HepG2 (cell line): ENCODE data around the gene PSMG1. TPM values are rescaled to one million over a fixed set of nuclear protein-coding genes. Genes with fewer than 3 reads are reported as not detected.

Experiments
- ATAC-seq: fragments of 200-7000 bp; cut with Tn5 transposase; 3 replicates; pipeline ENCODE4 v1.9.1; 2020; ENCODE audit warnings: mild to moderate bottlenecking, moderate library complexity
- BruUV-seq: library from RNA; stranded (reverse); fragments of 400-500 nt; replicated peaks from 2 replicates; lab custom pipeline; 2021; lab: Mats Ljungman, UMichigan
- CTCF ChIA-PET: fragments of 300-600 bp; formaldehyde crosslinking; extraction: SDS; loops from one replicate; lab custom pipeline; 2021; ENCODE audit warnings: low total read pairs, inconsistent platforms, low intra/inter-chr PET ratio; lab: Yijun Ruan, JAX
- POLR2A ChIA-PET: fragments of 350-600 bp; sonication (Branson Sonifier 250); formaldehyde crosslinking; loops from one replicate; lab custom pipeline; 2020; ENCODE audit warnings: antibody characterized with exemption, inconsistent platforms; lab: Yijun Ruan, JAX
- DNase-seq: peaks from one replicate; pipeline ENCODE4 v3.0.0-alpha.2; 2015; ENCODE audit warnings: low spot score
- FAIRE-seq: peaks from 3 replicates; lab custom pipeline; 2011; peaks lifted over from hg19 to GRCh38; lab: Jason Lieb, UNC
- H2AFZ ChIP-seq: one replicate; pipeline ENCODE4 v1.6.1; 2011; ENCODE audit warnings: low read length, inconsistent platforms
- H3K27ac ChIP-seq: fragments of 300-600 bp; 3 replicates; pipeline ENCODE4 v1.8.0; 2011; ENCODE audit warnings: mixed run types, mild to moderate bottlenecking, mixed read lengths, low read length, inconsistent platforms; ENCODE audit not compliant: insufficient read depth; ENCODE audit errors: extremely low read length
- H3K27me3 ChIP-seq, 2 experiments: fragments of 200-600 bp in 1 of 2; 2 replicates in 1 of 2; 3 replicates in 1 of 2; pipeline versions ENCODE4 v1.6.0 to v1.8.0; 2011; ENCODE audit warnings: low read length in 2 of 2, mild to moderate bottlenecking in 2 of 2, moderate library complexity in 2 of 2, inconsistent platforms in 1 of 2; ENCODE audit not compliant: insufficient read depth in 2 of 2, control insufficient read depth in 1 of 2
- H3K36me3 ChIP-seq, 2 experiments: fragments of 200-600 bp in 1 of 2; replicated peaks in 1 of 2; 2 replicates in 1 of 2; 3 replicates in 1 of 2; pipeline versions ENCODE4 v1.5.1 to v1.8.0; 2011; ENCODE audit warnings: low read length in 2 of 2, inconsistent platforms in 1 of 2; ENCODE audit not compliant: insufficient read depth in 2 of 2, control insufficient read depth in 1 of 2
- H3K4me1 ChIP-seq: 2 replicates; pipeline ENCODE4 v1.5.1; 2012; ENCODE audit warnings: low read length, inconsistent platforms; ENCODE audit not compliant: insufficient read depth
- H3K4me2 ChIP-seq: 2 replicates; pipeline ENCODE4 v1.6.0; 2011; ENCODE audit warnings: low read depth, low read length, inconsistent platforms
- H3K4me3 ChIP-seq, 3 experiments: fragments of 200-600 bp in 1 of 3; sonication (generic), shearing (Covaris generic) in 1 of 3; replicated peaks in 1 of 3; 2 replicates each; pipeline ENCODE4 v1.5.1; 2011 to 2016; ENCODE audit warnings: low read length in 3 of 3, inconsistent platforms in 2 of 3, low read depth in 2 of 3, mild to moderate bottlenecking in 2 of 3, control low read depth in 1 of 3, mixed read lengths in 1 of 3; ENCODE audit not compliant: insufficient read depth in 1 of 3
- H3K79me2 ChIP-seq: one replicate; pipeline ENCODE4 v1.6.1; 2011; ENCODE audit warnings: low read length, inconsistent platforms; ENCODE audit not compliant: insufficient read depth
- H3K9ac ChIP-seq: 2 replicates; pipeline ENCODE4 v1.6.0; 2011; ENCODE audit warnings: mild to moderate bottlenecking, low read depth, low read length, inconsistent platforms; ENCODE audit not compliant: insufficient read depth
- H3K9me3 ChIP-seq: 2 replicates; pipeline ENCODE4 v1.5.1; 2012; ENCODE audit warnings: mild to moderate bottlenecking, low read length
- H4K20me1 ChIP-seq: 2 replicates; pipeline ENCODE4 v1.6.0; 2011; ENCODE audit warnings: inconsistent platforms, mild to moderate bottlenecking, low read length, moderate library complexity; ENCODE audit not compliant: insufficient read depth
- BHLHE40 ChIP-seq: IDR thresholded peaks from 2 replicates; pipeline ENCODE4 v1.6.1; 2011; ENCODE audit warnings: low read length, improper control_type of control experiment
- LCORL ChIP-seq, 2 experiments: fragments of 450-650 bp in 1 of 2; sonication (generic) in 1 of 2; formaldehyde crosslinking in 1 of 2; IDR thresholded peaks; 2 replicates each; pipeline versions ENCODE4 v1.5.0 to v1.6.1; 2017 to 2020; ENCODE audit warnings: antibody characterized with exemption in 1 of 2, missing genetic modification reagents in 1 of 2
- TMF1 ChIP-seq: sonication (generic); formaldehyde crosslinking; IDR thresholded peaks from 2 replicates; pipeline ENCODE4 v1.8.1; 2022; ENCODE audit warnings: low read depth, missing genetic modification reagents
- U2AF1 ChIP-seq: fragments of 200-400 bp; formaldehyde crosslinking; optimal IDR thresholded peaks from 2 replicates; pipeline ENCODE3; 2017; ENCODE audit warnings: mild to moderate bottlenecking, low read depth, low read length
- ZBTB3 ChIP-seq: sonication (generic); formaldehyde crosslinking; IDR thresholded peaks from 2 replicates; pipeline ENCODE4 v1.4.0; 2020; ENCODE audit warnings: low read depth, mild to moderate bottlenecking, moderate library complexity, missing genetic modification reagents, borderline replicate concordance
- ZNF160 ChIP-seq: sonication (generic); formaldehyde crosslinking; IDR thresholded peaks from 2 replicates; pipeline ENCODE4 v1.8.0; 2022; ENCODE audit warnings: mild to moderate bottlenecking, inconsistent platforms, missing genetic modification reagents
- ZNF224 ChIP-seq: sonication (generic); formaldehyde crosslinking; IDR thresholded peaks from 2 replicates; pipeline ENCODE4 v1.5.0; 2020; ENCODE audit warnings: mild to moderate bottlenecking, missing genetic modification reagents
- ZNF775 ChIP-seq: sonication (generic); formaldehyde crosslinking; IDR thresholded peaks from 2 replicates; pipeline ENCODE4 v1.4.0; 2020; ENCODE audit warnings: missing genetic modification reagents, mild to moderate bottlenecking, moderate library complexity, borderline replicate concordance
- WGBS: methylation state at CpG from one replicate; pipeline ENCODE4 v1.1.6; 2017; ENCODE audit warnings: low lambda C conversion rate; 5-methylcytosine and 5-hydroxymethylcytosine counted together
- in situ Hi-C: cut with HindIII; loops from 2 replicates; pipeline ENCODE4 v1.10.0; 2017; ENCODE audit warnings: low pct_unique_long_range_greater_than_20kb; ENCODE audit not compliant: extremely low pct_ligation_motif_present
- intact Hi-C: fragments of 100-400 bp; cut with micrococcal nuclease; formaldehyde crosslinking; loops from one replicate; pipeline ENCODE4 v1.10.0; 2022; ENCODE audit not compliant: unreplicated experiment
- polyA plus RNA-seq, 8 experiments: library from polyadenylated mRNA; depleted of rRNA in 3 of 8; stranded (reverse) in 7 of 8; unstranded in 1 of 8; fragments of >200 nt; fragmentation: Illumina TruSeq in 4 of 8; extraction: Trizol in 4 of 8; gene quantifications; 2 replicates each; pipeline versions ENCODE4 v1.2.1 to v1.2.3, GENCODE V29; 2011 to 2016; ENCODE audit warnings: low read depth in 4 of 8, missing spikeins in 1 of 8, mixed read lengths in 1 of 8; ENCODE audit not compliant: insufficient read depth in 1 of 8
- total RNA-seq, 5 experiments: library from RNA; depleted of rRNA; stranded (reverse); fragments of >200 nt; fragmentation: Illumina TruSeq; extraction: Trizol; gene quantifications; 2 replicates each; pipeline ENCODE4 v1.2.3, GENCODE V29; 2016; ENCODE audit warnings: low read depth in 1 of 5

PSMG1 gene
- total and polyA plus RNA-seq, 2 of the 13 experiments (the other 11 are each of a cell fraction or from before 2014, with no cell fraction given) = 63.6 to 173 TPM

- TF ChIP-seq ZBTB3 (CRISPR knock-in tag) = no peak
- TF ChIP-seq ZNF160 (CRISPR knock-in tag) = no peak
- TF ChIP-seq TMF1 (CRISPR knock-in tag) = no peak
- no peak for TF ChIP-seq BHLHE40
- no peak for TF ChIP-seq U2AF1
- TF ChIP-seq ZNF775 (CRISPR knock-in tag) = no peak
- no peak for TF ChIP-seq ZNF224 (CRISPR knock-in tag)
Measured at GRCh38 chr21:39188521-39189139, 5.4 kb upstream of the PSMG1 start (continued).

DNA sequence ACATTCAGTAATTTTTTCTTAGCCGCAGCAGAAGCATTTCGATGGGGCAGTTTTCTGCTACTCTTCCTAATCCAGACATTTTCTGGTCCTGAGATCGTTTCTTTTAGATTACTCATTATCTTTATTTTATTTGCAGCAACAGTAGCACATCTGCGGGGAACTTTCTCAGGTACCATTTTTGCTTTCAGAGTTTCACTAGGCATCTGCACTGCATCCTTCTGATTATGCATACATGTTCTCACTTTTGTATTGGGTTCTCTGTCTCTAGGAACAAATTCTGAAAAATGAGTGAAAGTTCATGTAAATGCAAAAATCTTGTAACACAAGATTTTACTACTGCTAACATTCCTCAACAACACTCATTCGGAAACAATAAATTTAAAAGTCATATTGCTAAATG lies 3.9 kb upstream of the PSMG1 start:
- Histone ChIP-seq H3K9ac (no peak overlapping the region), H3K4me1 (peaks cover 8% of the 10 kb centered on the region; the same call in 1 of the 2 replicates), H3K4me2 (no peak overlapping the region), H3K4me3 (no peak overlapping the region), H3K79me2 (peaks cover 10% of the 10 kb centered on the region), H3K27ac (no peak overlapping the region), H3K36me3 (no peaks in the 10 kb centered on the region), H3K27me3 (no peaks in the 10 kb centered on the region; a peak in 1 of 5 replicates), H4K20me1 (0 out of 2 replicates have a peak, but pooled peaks cover 2% of the 10 kb centered on the region), H3K9me3 (no peaks in the 10 kb centered on the region), H2AFZ (no peak overlapping the region)
- in situ Hi-C loops (no loop called here), intact Hi-C loops (no loop called here)
- DNase-seq (no peak), ATAC-seq (no peak), FAIRE-seq (no peak)
- no TSS peak for BruUV-seq
- POLR2A ChIA-PET = no interaction called here
- CTCF ChIA-PET = no interaction called here
- 96% methylated on average over 5 of the region's 5 CpGs for WGBS
- TF ChIP-seq LCORL (IDR thresholded peaks at IDR 0.05) (no peak), LCORL (CRISPR knock-in tag; IDR thresholded peaks at IDR 0.05) (no peak)
